Heart left ventricle (tissue), 16 donors: ENCODE results near the gene IL6R. TPM values are rescaled to one million over a fixed set of nuclear protein-coding genes. Genes with fewer than 3 reads are reported as not detected.
A peak's percentile ranks its signal among the peaks of the same experiment; 100 is the strongest.
"Not testable (repeated sequence)": the region's sequence is repeated elsewhere in the genome, so short reads cannot be mapped to it uniquely, and the experiment has no call there.

ENCODE experiments used
- ATAC-seq, 4 donors: fragments of 200-7000 bp; cut with Tn5 transposase; one replicate each; pipeline ENCODE4 v1.9.1; 2020 to 2022; ENCODE audit warnings: moderate library complexity in 4 of 4, mild to moderate bottlenecking in 3 of 4, moderate number of reproducible peaks in 1 of 4
- DNase-seq, 5 donors: peaks; one replicate each; pipeline ENCODE4 v3.0.0-alpha.2; 2020
- H3K27ac ChIP-seq, 12 donors: fragments of 200-600 bp; sonication (generic) in 4 of 12; one replicate each; pipeline versions ENCODE4 v1.5.0 to v1.8.0; 2016 to 2022; ENCODE audit warnings: mild to moderate bottlenecking in 2 of 12
- H3K27me3 ChIP-seq, 9 donors: fragments of 200-600 bp; sonication (generic) in 2 of 9; one replicate each; pipeline versions ENCODE4 v1.5.1 to v1.8.0; 2016 to 2022; ENCODE audit warnings: mild to moderate bottlenecking in 3 of 9
- H3K36me3 ChIP-seq, 9 donors: fragments of 200-600 bp; sonication (generic) in 2 of 9; one replicate each; pipeline versions ENCODE4 v1.5.0 to v1.8.0; 2018 to 2022; ENCODE audit warnings: mild to moderate bottlenecking in 2 of 9
- H3K4me1 ChIP-seq, 12 donors: fragments of 200-600 bp; sonication (generic) in 4 of 12; one replicate each; pipeline versions ENCODE4 v1.5.0 to v1.8.0; 2016 to 2022; ENCODE audit warnings: mild to moderate bottlenecking in 3 of 12
- H3K4me3 ChIP-seq, 12 donors: fragments of 200-600 bp; sonication (generic) in 4 of 12; one replicate each; pipeline versions ENCODE4 v1.5.0 to v1.8.0; 2017 to 2022; ENCODE audit warnings: mild to moderate bottlenecking in 9 of 12, moderate library complexity in 4 of 12
- H3K9me3 ChIP-seq, 12 donors: fragments of 200-600 bp; sonication (generic) in 4 of 12; one replicate each; pipeline versions ENCODE4 v1.5.0 to v1.8.0; 2016 to 2022; ENCODE audit warnings: mild to moderate bottlenecking in 1 of 12
- POLR2A ChIP-seq, 2 donors: fragments of 450-650 bp; IDR thresholded peaks; one replicate each; pipeline ENCODE4 v1.6.1; 2017; ENCODE audit warnings: antibody characterized with exemption in 2 of 2, mild to moderate bottlenecking in 2 of 2, moderate library complexity in 2 of 2
- WGBS, 4 donors: extraction: QIAGEN DNeasy Blood & Tissue Kit in 2 of 4; methylation state at CpG; one replicate each; pipeline versions ENCODE4 v1.1.5 to v1.1.7; 2013 to 2018; 5-methylcytosine and 5-hydroxymethylcytosine counted together
- intact Hi-C, 10 donors: fragments of 100-400 bp; cut with DNase I; formaldehyde crosslinking; loops; one replicate each; pipeline versions ENCODE4 v1.11.1 to v1.14.2; 2022
- polyA plus RNA-seq, 2 donors: library from polyadenylated mRNA; stranded (reverse); fragments of 200-250 nt; gene quantifications; one replicate each; pipeline ENCODE4 v1.2.3, GENCODE V29; 2013
- total RNA-seq, 9 donors: library from RNA; depleted of rRNA in 2 of 9; stranded (reverse); fragments of >200 nt in 2 of 9; fragmentation: NEBNext Ultra II Directional in 3 of 9; extraction: Animal tissue kit (Norgen Biotek cat#: 25700) in 3 of 9; gene quantifications; one replicate each; pipeline versions ENCODE4 v1.1.0 to v1.2.4, GENCODE V29; 2016 to 2023
- TF ChIP-seq, protein P1 (sequence below), 12 donors: fragments of 200-600 bp; sonication (generic) in 4 of 12; IDR thresholded peaks; one replicate each; pipeline versions ENCODE4 v1.5.0 to v1.8.0; 2018 to 2022; ENCODE audit warnings: antibody characterized with exemption in 12 of 12, mild to moderate bottlenecking in 5 of 12
- donor health status: ischemic (EF 13 %, LVEDD 7.1; RV severe dilation, severe dysfunction).
- donor health status: healthy with polysubstance abuse.
- donor health status: DM: no; HTN: yes; CAD: no.
- donor health status: DM: no; HTN: no; CAD: no.
- donor health status: ischemic (EF 25% LVEDD 6.9; RV normal size, moderate dysfunction).
- donor health status: ischemic (EF 25% LVEDD 5.7; RV mildly dilated, moderate dysfunction).
- donor health status: healthy.
- donor health status: DM: yes; HTN: yes; CAD: no.
- donor health status: ischemic (EF 35%, LVEDD 5.7; RV mildly dilated, moderate dysfunction).
- donor health status: nonischemic (EF 11% LVEDD 7.7; RV severe dilation, severe dysfunction).
- donor health status: DM: yes; HTN: yes; CAD: no.
- donor health status: PGD.
- donor health status: ischemic (EF 29% LVEDD 5.4; RV normal size, mild dysfunction).
- donor health status: nonischemic (EF 23%, LVEDD 6.1; RV moderate dilation, normal function).

IL6R gene
- total and polyA plus RNA-seq, 11 donors, result 3.4 to 26.6 (median 10.6) TPM

DNA sequence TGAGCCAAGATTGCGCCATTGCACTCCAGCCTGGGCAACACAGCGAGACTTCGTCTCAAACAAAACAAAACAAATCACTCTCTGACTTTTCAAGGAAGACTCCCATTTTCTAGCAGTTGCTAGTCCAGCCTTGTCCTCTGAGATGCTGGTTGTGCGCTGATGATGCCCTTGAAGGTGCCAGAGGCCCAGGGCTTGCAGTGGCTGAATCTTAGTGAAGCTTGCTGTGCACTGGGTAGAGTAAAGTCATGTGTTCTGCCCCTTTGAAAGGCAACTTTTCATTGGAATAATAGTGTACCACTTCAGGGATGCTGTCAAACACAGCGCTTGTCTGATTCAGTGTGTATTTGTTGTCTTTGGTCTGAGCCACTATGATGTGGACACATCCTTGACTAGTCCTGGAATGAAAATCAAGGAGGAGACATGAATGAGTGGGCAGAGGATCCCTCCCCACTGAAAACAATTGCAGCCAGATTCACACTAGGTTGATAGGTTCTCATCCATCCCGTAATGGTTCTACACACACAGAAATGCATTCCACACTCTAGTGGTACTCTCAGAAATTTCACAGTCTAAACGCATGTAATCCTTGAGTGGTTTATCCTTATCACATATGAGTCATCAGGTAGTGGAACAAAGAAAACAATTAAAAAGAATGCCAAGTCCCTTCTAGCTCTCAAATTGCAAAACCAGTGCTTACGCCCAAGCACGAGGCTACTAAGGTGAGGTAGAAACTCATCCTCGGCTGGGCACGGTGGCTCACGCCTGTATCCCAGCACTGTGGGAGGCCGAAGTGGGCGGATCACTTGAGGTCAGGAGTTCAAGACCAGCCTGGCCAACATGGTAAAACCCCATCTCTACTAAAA is 79.0 kb downstream of the IL6R start:
- ATAC-seq (peak; percentile 28 to 69 (median 57)), DNase-seq (no peak)
- Histone ChIP-seq H3K27me3 (no peaks in the 10 kb centered on the region), H3K9me3 (no peaks in the 10 kb centered on the region), H3K4me3 (no peak overlapping the region), H3K4me1 (peaks cover 12 to 70% (median 32%) of the 10 kb centered on the region in 12 donors), H3K36me3 (peaks cover 0 to 66% (median 15%) of the 10 kb centered on the region in 9 donors), H3K27ac (peak overlapping the region; percentile 58 to 88 (median 78))
- intact Hi-C loops, result loop anchor here in 5 of 10 donors (2.0 to 5.0 kb wide), 7 partner anchors 17 to 578 kb away; partner anchors contain the start of genes EFNA4 (in 1 of the 5), SHE (in 1 of the 5) and TDRD10 (in 1 of the 5)
- WGBS, 4 donors, result 70 to 71% (median 71%) methylated on average over 14 of the region's 14 CpGs
- no peak for TF ChIP-seq POLR2A (IDR thresholded peaks at IDR 0.05)
- TF ChIP-seq, protein P1, sequence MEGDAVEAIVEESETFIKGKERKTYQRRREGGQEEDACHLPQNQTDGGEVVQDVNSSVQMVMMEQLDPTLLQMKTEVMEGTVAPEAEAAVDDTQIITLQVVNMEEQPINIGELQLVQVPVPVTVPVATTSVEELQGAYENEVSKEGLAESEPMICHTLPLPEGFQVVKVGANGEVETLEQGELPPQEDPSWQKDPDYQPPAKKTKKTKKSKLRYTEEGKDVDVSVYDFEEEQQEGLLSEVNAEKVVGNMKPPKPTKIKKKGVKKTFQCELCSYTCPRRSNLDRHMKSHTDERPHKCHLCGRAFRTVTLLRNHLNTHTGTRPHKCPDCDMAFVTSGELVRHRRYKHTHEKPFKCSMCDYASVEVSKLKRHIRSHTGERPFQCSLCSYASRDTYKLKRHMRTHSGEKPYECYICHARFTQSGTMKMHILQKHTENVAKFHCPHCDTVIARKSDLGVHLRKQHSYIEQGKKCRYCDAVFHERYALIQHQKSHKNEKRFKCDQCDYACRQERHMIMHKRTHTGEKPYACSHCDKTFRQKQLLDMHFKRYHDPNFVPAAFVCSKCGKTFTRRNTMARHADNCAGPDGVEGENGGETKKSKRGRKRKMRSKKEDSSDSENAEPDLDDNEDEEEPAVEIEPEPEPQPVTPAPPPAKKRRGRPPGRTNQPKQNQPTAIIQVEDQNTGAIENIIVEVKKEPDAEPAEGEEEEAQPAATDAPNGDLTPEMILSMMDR (IDR thresholded peaks at IDR 0.05), result no peak

- Histone ChIP-seq H3K4me3 (no peak overlapping the region), H3K27ac (peak overlapping the region in 11 of 12 donors; percentile 58 to 88 (median 77)), H3K4me1 (peaks cover 12 to 73% (median 37%) of the 10 kb centered on the region in 12 donors), H3K27me3 (no peaks in the 10 kb centered on the region), H3K9me3 (no peaks in the 10 kb centered on the region), H3K36me3 (peaks cover 0 to 66% (median 15%) of the 10 kb centered on the region in 9 donors)
- no peak for TF ChIP-seq POLR2A (IDR thresholded peaks at IDR 0.05)
- TF ChIP-seq, protein P1 (IDR thresholded peaks at IDR 0.05), result no peak
- WGBS, 4 donors, result 58 to 71% (median 62%) methylated on average over 5 of the region's 5 CpGs
- DNase-seq, result peak in 4 of 5 donors; percentile 69 to 82 (median 78)
- peak; percentile 84 to 97 (median 89) for ATAC-seq
- intact Hi-C loops, result loop anchor here in 2 of 10 donors (1.0 to 2.0 kb wide), 3 partner anchors 8 to 18 kb away; partner anchors contain the start of genes SHE (in 1 of the 2) and TDRD10 (in 1 of the 2)
Measured at GRCh38 chr1:154485106-154485505, 80.0 kb downstream of the IL6R start.

GRCh38 chr1:154485910-154486496 is 80.9 kb downstream of the IL6R start:
- WGBS, 4 donors, result 52 to 63% (median 58%) methylated on average over 7 of the region's 7 CpGs
- H3K4me3 ChIP-seq, result no peak overlapping the region

DNA sequence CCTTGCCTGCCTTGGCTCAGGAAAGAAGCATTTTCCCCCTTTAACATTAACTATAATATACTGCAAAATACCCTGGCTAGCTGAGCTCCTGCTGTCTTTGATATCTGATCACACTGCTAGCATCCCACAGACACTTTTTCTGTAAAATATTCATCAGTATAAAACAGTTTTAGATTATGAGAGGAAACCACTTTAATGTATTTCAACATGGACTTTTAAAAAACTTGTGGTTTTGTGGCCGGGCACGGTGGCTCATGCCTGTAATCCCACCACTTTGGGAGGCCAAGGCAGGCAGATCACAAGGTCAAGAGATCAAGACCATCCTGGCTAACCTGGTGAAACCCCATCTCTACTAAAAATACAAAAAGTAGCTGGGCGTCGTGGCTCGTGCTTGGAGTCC is 81.6 kb downstream of the IL6R start:
- H3K4me3 ChIP-seq, intact Hi-C loops, H3K27me3 ChIP-seq, ATAC-seq, H3K9me3 ChIP-seq, DNase-seq: not testable (repeated sequence)
- Histone ChIP-seq H3K36me3 (peaks cover 0 to 63% (median 15%) of the 10 kb centered on the region in 9 donors), H3K27ac (peak overlapping the region; percentile 32 to 79 (median 69)), H3K4me1 (peaks cover 9 to 73% (median 43%) of the 10 kb centered on the region in 12 donors)
- WGBS, 4 donors, result 61 to 83% (median 70%) methylated on average over 5 of the region's 5 CpGs

More at GRCh38 chr1:154485910-154486496, 80.9 kb downstream of the IL6R start:
- TF ChIP-seq, protein P1 (IDR thresholded peaks at IDR 0.05), result no peak
- no peak for TF ChIP-seq POLR2A (IDR thresholded peaks at IDR 0.05)
- Histone ChIP-seq H3K9me3 (no peaks in the 10 kb centered on the region), H3K4me1 (peaks cover 9 to 73% (median 41%) of the 10 kb centered on the region in 12 donors), H3K36me3 (peaks cover 0 to 63% (median 15%) of the 10 kb centered on the region in 9 donors), H3K27ac (peak overlapping the region; percentile 32 to 79 (median 69)), H3K27me3 (no peaks in the 10 kb centered on the region)
- intact Hi-C loops, result loop anchor here in 2 of 10 donors (1.0 to 2.0 kb wide), 3 partner anchors 7 to 17 kb away; partner anchors contain the start of genes SHE (in 1 of the 2) and TDRD10 (in 1 of the 2)
- no peak for ATAC-seq
- DNase-seq, result no peak
